WTC11 (cell line): Measurements from ENCODE around the gene CD79A. TPM values are rescaled to one million over a fixed set of nuclear protein-coding genes. Genes with fewer than 3 reads are reported as not detected.

ENCODE experiments used
- ATAC-seq: fragments of 200-7000 bp; cut with Tn5 transposase; 2 replicates; pipeline ENCODE4 v1.10.0; 2021; ENCODE audit warnings: mild to moderate bottlenecking, moderate library complexity
- CTCF ChIA-PET: fragments of 300-600 bp; sonication (Branson Sonifier 250); formaldehyde crosslinking; loops from one replicate; lab custom pipeline; 2021; ENCODE audit warnings: antibody characterized with exemption; lab: Charles Lee
- POLR2A ChIA-PET: fragments of 350-600 bp; sonication (Branson Sonifier 250); formaldehyde crosslinking; loops from one replicate; lab custom pipeline; 2021; ENCODE audit warnings: antibody characterized with exemption; lab: Charles Lee
- DNase-seq: peaks from one replicate; pipeline ENCODE4 v3.0.0; 2021; ENCODE audit warnings: low spot score
- H3K27ac Mint-ChIP-seq: 2 replicates; pipeline ENCODE4 v1.8.0; 2021; ENCODE audit warnings: mixed read lengths
- H3K27me3 Mint-ChIP-seq: 2 replicates; pipeline ENCODE4 v1.8.0; 2021; ENCODE audit warnings: low read depth, mild to moderate bottlenecking, moderate library complexity, mixed read lengths
- H3K36me3 Mint-ChIP-seq: 2 replicates; pipeline ENCODE4 v1.8.0; 2021; ENCODE audit warnings: mixed read lengths
- H3K4me1 Mint-ChIP-seq: 2 replicates; pipeline ENCODE4 v1.8.0; 2022; ENCODE audit warnings: mixed read lengths
- H3K4me3 Mint-ChIP-seq: 2 replicates; pipeline ENCODE4 v1.8.0; 2021; ENCODE audit warnings: mild to moderate bottlenecking, moderate library complexity, mixed read lengths
- H3K9me3 Mint-ChIP-seq: 2 replicates; pipeline ENCODE4 v1.8.0; 2021; ENCODE audit warnings: mixed read lengths
- ATF1 ChIP-seq: sonication (generic); formaldehyde crosslinking; IDR thresholded peaks from 2 replicates; pipeline ENCODE4 v1.8.1; 2023; ENCODE audit warnings: mild to moderate bottlenecking, moderate library complexity, missing genetic modification reagents
- CREM ChIP-seq: sonication (generic); formaldehyde crosslinking; IDR thresholded peaks from 2 replicates; pipeline ENCODE4 v1.8.1; 2022; ENCODE audit warnings: mild to moderate bottlenecking, missing genetic modification reagents, moderate library complexity
- GTF2I ChIP-seq: fragments of 250-450 bp; sonication (Bioruptor Pico); conservative IDR thresholded peaks from 2 replicates; pipeline ENCODE4 v1.4.0; 2021; ENCODE audit warnings: mild to moderate bottlenecking
- IRF2 ChIP-seq: sonication (generic); formaldehyde crosslinking; IDR thresholded peaks from 2 replicates; pipeline ENCODE4 v1.8.0; 2022; ENCODE audit warnings: low read depth, missing genetic modification reagents, borderline replicate concordance
- JAZF1 ChIP-seq: fragments of 250-450 bp; sonication (Bioruptor Pico); IDR thresholded peaks from 2 replicates; pipeline ENCODE4 v1.9.0; 2021; ENCODE audit warnings: moderate library complexity, mild to moderate bottlenecking, inconsistent platforms
- OVOL2 ChIP-seq: fragments of 250-450 bp; sonication (Bioruptor Pico); IDR thresholded peaks from 2 replicates; pipeline ENCODE4 v1.9.0; 2021; ENCODE audit warnings: mild to moderate bottlenecking, borderline replicate concordance
- TEAD1 ChIP-seq: sonication (generic); formaldehyde crosslinking; IDR thresholded peaks from 2 replicates; pipeline ENCODE4 v1.8.0; 2022; ENCODE audit warnings: mild to moderate bottlenecking, missing genetic modification reagents
- ZNF396 ChIP-seq: fragments of 250-450 bp; sonication (Bioruptor Pico); IDR thresholded peaks from 2 replicates; pipeline ENCODE4 v1.8.0; 2021; ENCODE audit warnings: mild to moderate bottlenecking, moderate library complexity, borderline replicate concordance
- total RNA-seq: library from RNA; stranded (reverse); gene quantifications from 3 replicates; pipeline ENCODE4 v1.2.3, GENCODE V29; 2021
- TF ChIP-seq, protein P1 (sequence below): sonication (generic); formaldehyde crosslinking; conservative IDR thresholded peaks from 2 replicates; pipeline ENCODE4 v1.8.1; 2022; ENCODE audit warnings: mild to moderate bottlenecking, missing genetic modification reagents
- TF ChIP-seq, protein P2 (sequence below): sonication (generic); formaldehyde crosslinking; IDR thresholded peaks from 2 replicates; pipeline ENCODE4 v1.8.1; 2022; ENCODE audit warnings: low read depth, mild to moderate bottlenecking, moderate library complexity, missing genetic modification reagents, borderline replicate concordance
- TF ChIP-seq, protein P3 (sequence below): sonication (generic); formaldehyde crosslinking; IDR thresholded peaks from 2 replicates; pipeline ENCODE4 v1.8.0; 2022; ENCODE audit warnings: mild to moderate bottlenecking, missing genetic modification reagents
- TF ChIP-seq, protein P4 (sequence below): sonication (generic); formaldehyde crosslinking; IDR thresholded peaks from 2 replicates; pipeline ENCODE4 v1.8.0; 2022; ENCODE audit warnings: mild to moderate bottlenecking, missing genetic modification reagents
- TF ChIP-seq, protein P5 (sequence below): sonication (generic); formaldehyde crosslinking; IDR thresholded peaks from 2 replicates; pipeline ENCODE4 v1.8.1; 2023; ENCODE audit warnings: mild to moderate bottlenecking, missing genetic modification reagents, moderate library complexity
- TF ChIP-seq, protein P6 (sequence below): fragments of 250-450 bp; sonication (Bioruptor Pico); IDR thresholded peaks from 2 replicates; pipeline ENCODE4 v1.9.0; 2021; ENCODE audit warnings: mild to moderate bottlenecking
- TF ChIP-seq, protein P7 (sequence below): sonication (generic); formaldehyde crosslinking; IDR thresholded peaks from 2 replicates; pipeline ENCODE4 v1.8.0; 2023; ENCODE audit warnings: mild to moderate bottlenecking, missing genetic modification reagents

The CD79A gene
- total RNA-seq, 1 experiment from 2014 or later = 0.42 TPM

DNA sequence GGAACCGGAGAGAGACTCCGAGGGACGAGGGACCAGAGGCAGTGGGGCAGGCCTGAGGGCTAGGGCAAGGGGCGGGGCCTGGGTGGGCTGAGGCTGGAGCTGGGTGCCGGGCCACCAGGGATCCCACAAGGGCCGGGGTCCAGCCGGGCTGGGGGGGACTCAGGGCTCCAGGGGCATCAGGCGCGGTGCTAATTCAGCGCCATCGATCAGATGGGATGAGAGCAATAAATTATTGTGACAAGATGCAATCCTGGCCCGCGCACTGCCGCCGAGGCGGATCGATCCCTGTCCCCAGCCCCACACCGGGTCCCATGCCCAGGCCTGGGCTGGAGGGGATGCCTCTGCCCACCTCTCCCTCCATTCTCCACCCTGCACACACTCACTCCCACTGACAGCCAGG, 45.5 kb downstream of the CD79A start (continued):
- no peak for TF ChIP-seq CREM (CRISPR knock-in tag)
- TF ChIP-seq, protein P1, sequence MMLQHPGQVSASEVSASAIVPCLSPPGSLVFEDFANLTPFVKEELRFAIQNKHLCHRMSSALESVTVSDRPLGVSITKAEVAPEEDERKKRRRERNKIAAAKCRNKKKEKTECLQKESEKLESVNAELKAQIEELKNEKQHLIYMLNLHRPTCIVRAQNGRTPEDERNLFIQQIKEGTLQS = no peak
- TF ChIP-seq, protein P2, sequence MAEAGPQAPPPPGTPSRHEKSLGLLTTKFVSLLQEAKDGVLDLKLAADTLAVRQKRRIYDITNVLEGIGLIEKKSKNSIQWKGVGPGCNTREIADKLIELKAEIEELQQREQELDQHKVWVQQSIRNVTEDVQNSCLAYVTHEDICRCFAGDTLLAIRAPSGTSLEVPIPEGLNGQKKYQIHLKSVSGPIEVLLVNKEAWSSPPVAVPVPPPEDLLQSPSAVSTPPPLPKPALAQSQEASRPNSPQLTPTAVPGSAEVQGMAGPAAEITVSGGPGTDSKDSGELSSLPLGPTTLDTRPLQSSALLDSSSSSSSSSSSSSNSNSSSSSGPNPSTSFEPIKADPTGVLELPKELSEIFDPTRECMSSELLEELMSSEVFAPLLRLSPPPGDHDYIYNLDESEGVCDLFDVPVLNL = no peak

DNA sequence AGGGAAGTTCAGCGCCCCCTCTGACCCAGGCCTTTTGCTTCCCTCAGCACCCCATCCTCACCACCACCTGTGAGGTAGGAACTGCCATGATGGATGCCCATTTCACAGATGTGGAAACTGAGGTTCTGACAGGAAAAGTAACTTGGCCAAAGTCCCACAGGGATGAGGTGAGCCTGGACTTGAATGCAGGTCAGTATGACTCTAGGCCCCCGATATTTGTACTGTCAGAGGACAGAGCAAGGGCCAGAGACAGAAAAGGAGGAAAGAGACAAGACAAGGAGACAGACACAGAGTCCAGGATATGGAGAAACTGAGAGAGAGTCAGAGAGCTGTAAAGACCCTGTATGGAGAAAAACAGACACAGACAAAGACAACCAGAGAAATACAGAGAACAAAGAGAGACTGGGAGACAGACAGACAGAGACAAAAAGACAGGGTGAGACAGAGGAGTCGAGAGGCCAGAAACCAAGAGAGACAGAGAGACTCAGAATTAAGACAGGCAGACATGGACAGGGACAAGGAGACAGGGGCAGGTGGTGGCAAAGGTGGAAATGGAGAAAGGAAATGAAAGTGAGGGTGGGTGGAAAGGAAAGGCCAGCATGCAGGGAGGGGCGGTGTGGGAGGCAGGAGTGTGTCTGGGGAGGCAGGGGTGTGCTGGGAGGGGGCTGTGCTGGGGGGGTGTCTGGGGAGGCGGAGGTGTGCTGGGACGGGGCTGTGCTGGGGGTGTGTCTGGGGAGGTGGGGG, 46.1 kb downstream of the CD79A start:
- Mint-ChIP-seq H3K27me3 (no peaks in the 10 kb centered on the region), H3K36me3 (no peaks in the 10 kb centered on the region), H3K27ac (no peak overlapping the region), H3K9me3 (no peaks in the 10 kb centered on the region), H3K4me1 (peaks cover 10% of the 10 kb centered on the region), H3K4me3 (no peak overlapping the region)
- no peak for DNase-seq
- POLR2A ChIA-PET = interaction anchor here (1.0 kb wide), 1 partner anchor 15 kb away, joined by 4 read pairs; no protein-coding TSS in a partner anchor
- ATAC-seq = no peak
- TF ChIP-seq OVOL2 = no peak
- TF ChIP-seq, protein P3, sequence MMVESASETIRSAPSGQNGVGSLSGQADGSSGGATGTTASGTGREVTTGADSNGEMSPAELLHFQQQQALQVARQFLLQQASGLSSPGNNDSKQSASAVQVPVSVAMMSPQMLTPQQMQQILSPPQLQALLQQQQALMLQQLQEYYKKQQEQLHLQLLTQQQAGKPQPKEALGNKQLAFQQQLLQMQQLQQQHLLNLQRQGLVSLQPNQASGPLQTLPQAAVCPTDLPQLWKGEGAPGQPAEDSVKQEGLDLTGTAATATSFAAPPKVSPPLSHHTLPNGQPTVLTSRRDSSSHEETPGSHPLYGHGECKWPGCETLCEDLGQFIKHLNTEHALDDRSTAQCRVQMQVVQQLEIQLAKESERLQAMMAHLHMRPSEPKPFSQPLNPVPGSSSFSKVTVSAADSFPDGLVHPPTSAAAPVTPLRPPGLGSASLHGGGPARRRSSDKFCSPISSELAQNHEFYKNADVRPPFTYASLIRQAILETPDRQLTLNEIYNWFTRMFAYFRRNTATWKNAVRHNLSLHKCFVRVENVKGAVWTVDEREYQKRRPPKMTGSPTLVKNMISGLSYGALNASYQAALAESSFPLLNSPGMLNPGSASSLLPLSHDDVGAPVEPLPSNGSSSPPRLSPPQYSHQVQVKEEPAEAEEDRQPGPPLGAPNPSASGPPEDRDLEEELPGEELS = no peak
- CTCF ChIA-PET = interaction anchor here (1.6 to 2.1 kb wide), 3 partner anchors 8 to 50 kb away, joined by 5 to 14 read pairs (median 6); no protein-coding TSS in a partner anchor

DNA sequence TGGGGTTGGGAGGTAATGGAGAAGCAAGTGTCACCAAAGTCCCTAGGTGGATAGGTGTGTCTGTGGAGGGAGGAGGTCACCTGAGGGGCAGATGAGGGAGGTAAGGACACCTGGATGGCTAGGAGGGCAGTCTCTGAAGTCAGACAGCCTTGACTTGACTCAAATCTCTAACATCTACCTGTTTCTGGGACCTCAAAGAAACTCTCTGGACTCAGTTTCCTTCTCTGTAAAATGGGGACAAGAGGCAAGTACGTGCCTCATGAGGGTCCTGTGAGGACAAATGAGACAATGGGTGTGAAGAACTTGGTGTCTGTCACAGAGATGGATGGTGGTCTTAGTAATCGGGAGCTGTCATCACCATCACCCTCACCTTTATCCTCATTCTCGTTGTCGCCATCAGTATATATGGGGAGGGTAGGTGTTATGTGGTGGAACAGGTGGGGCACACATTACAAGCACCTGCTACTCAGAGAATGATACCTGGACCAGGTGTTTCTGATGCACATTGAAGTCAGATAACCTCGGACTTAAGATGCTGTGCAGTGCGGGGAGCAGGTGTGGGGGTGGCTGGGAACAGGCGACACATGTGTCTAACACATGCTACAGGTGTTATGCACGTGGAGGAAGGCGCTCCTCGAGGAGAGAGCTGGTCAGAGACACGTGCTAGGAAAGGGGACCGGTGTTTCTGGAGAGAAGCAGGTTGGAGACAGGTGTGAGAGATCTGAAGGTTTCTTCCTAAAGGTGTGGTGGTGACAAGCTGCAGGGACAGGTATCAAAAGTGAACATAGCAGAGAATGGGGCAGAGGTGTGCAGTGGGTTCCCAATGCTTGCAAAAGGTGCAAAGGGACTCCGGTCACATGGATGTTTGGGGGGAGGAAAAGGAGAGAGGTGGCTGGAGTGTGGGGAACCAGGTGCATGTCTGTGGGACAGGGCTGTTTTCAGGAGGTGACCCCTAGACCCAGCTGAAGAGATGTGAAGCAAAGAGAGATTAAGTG, 47.4 kb downstream of the CD79A start:
- Mint-ChIP-seq H3K4me1 (peaks cover 17% of the 10 kb centered on the region), H3K4me3 (no peak overlapping the region)
- DNase-seq = no peak

More for the DNA sequence above, 47.4 kb downstream of the CD79A start:
- peaks cover 9% of the 10 kb centered on the region for H3K27me3 Mint-ChIP-seq
- ChIA-PET POLR2A (interaction anchor here (0.5 to 0.6 kb wide), 2 partner anchors 85 to 120 kb away, joined by 3 read pairs; no protein-coding TSS in a partner anchor), CTCF (no interaction called here)
- ATAC-seq = no peak
- H3K36me3 Mint-ChIP-seq = no peaks in the 10 kb centered on the region
- no peaks in the 10 kb centered on the region for H3K9me3 Mint-ChIP-seq
- TF ChIP-seq JAZF1 (CRISPR knock-in tag) = no peak
- TF ChIP-seq IRF2 (CRISPR knock-in tag) = no peak
- TF ChIP-seq, protein P4, sequence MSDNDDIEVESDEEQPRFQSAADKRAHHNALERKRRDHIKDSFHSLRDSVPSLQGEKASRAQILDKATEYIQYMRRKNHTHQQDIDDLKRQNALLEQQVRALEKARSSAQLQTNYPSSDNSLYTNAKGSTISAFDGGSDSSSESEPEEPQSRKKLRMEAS (CRISPR knock-in tag) = no peak
- TF ChIP-seq TEAD1 (CRISPR knock-in tag) = no peak
- TF ChIP-seq GTF2I = no peak
- TF ChIP-seq, protein P5, sequence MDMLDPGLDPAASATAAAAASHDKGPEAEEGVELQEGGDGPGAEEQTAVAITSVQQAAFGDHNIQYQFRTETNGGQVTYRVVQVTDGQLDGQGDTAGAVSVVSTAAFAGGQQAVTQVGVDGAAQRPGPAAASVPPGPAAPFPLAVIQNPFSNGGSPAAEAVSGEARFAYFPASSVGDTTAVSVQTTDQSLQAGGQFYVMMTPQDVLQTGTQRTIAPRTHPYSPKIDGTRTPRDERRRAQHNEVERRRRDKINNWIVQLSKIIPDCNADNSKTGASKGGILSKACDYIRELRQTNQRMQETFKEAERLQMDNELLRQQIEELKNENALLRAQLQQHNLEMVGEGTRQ (CRISPR knock-in tag) = no peak
- no peak for TF ChIP-seq ZNF396 (CRISPR knock-in tag)
- TF ChIP-seq, protein P6, sequence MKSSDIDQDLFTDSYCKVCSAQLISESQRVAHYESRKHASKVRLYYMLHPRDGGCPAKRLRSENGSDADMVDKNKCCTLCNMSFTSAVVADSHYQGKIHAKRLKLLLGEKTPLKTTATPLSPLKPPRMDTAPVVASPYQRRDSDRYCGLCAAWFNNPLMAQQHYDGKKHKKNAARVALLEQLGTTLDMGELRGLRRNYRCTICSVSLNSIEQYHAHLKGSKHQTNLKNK (CRISPR knock-in tag) = no peak
- TF ChIP-seq ATF1 (CRISPR knock-in tag) = no peak
- TF ChIP-seq, protein P7, sequence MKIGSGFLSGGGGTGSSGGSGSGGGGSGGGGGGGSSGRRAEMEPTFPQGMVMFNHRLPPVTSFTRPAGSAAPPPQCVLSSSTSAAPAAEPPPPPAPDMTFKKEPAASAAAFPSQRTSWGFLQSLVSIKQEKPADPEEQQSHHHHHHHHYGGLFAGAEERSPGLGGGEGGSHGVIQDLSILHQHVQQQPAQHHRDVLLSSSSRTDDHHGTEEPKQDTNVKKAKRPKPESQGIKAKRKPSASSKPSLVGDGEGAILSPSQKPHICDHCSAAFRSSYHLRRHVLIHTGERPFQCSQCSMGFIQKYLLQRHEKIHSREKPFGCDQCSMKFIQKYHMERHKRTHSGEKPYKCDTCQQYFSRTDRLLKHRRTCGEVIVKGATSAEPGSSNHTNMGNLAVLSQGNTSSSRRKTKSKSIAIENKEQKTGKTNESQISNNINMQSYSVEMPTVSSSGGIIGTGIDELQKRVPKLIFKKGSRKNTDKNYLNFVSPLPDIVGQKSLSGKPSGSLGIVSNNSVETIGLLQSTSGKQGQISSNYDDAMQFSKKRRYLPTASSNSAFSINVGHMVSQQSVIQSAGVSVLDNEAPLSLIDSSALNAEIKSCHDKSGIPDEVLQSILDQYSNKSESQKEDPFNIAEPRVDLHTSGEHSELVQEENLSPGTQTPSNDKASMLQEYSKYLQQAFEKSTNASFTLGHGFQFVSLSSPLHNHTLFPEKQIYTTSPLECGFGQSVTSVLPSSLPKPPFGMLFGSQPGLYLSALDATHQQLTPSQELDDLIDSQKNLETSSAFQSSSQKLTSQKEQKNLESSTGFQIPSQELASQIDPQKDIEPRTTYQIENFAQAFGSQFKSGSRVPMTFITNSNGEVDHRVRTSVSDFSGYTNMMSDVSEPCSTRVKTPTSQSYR (CRISPR knock-in tag) = no peak
- no peak overlapping the region for H3K27ac Mint-ChIP-seq
